Measurements from ENCODE around the gene RGMB.
"Not testable (repeated sequence)": the region's sequence is repeated elsewhere in the genome, so short reads cannot be mapped to it uniquely, and the experiment has no call there.

RGMB gene

GRCh38 chr5:98741926-98742325 lies 31.5 kb upstream of the RGMB start:
- no peak for DNase-seq (ENCODE audit: low read depth)
- no peak for TF ChIP-seq CTCF (IDR thresholded peaks at IDR 0.05; ENCODE audit: control insufficient read depth, insufficient read depth, low read depth, low read length, missing control alignments)
- no peak overlapping the region for H3K4me3 ChIP-seq (ENCODE audit: control insufficient read depth, low read depth, low read length)

GRCh38 chr5:98742396-98743073 lies 30.9 kb upstream of the RGMB start:
- no peak for TF ChIP-seq CTCF (IDR thresholded peaks at IDR 0.05; ENCODE audit: control insufficient read depth, insufficient read depth, low read depth, low read length, missing control alignments)
- no peak for DNase-seq (ENCODE audit: low read depth)
- H3K4me3 ChIP-seq (ENCODE audit: control insufficient read depth, low read depth, low read length), result no peak overlapping the region

GRCh38 chr5:98748259-98748658 lies 25.2 kb upstream of the RGMB start:
- DNase-seq (ENCODE audit: low read depth); H3K4me3 ChIP-seq (ENCODE audit: control insufficient read depth, low read depth, low read length): not testable (repeated sequence)

GRCh38 chr5:98749046-98749445 lies 24.4 kb upstream of the RGMB start:
- TF ChIP-seq CTCF (IDR thresholded peaks at IDR 0.05; ENCODE audit: control insufficient read depth, insufficient read depth, low read depth, low read length, missing control alignments), result no peak
- no peak for DNase-seq (ENCODE audit: low read depth)
- H3K4me3 ChIP-seq (ENCODE audit: control insufficient read depth, low read depth, low read length), result no peak overlapping the region

GRCh38 chr5:98750693-98751092 lies 22.8 kb upstream of the RGMB start:
- peak; percentile 21 for TF ChIP-seq CTCF (IDR thresholded peaks at IDR 0.05; ENCODE audit: control insufficient read depth, insufficient read depth, low read depth, low read length, missing control alignments)
- DNase-seq (ENCODE audit: low read depth), result no peak
- H3K4me3 ChIP-seq (ENCODE audit: control insufficient read depth, low read depth, low read length), result no peak overlapping the region

- not testable (repeated sequence) for H3K4me3 ChIP-seq (ENCODE audit: control insufficient read depth, low read depth, low read length); DNase-seq (ENCODE audit: low read depth)
These were observed 21.1 kb upstream of the RGMB start for GRCh38 chr5:98752331-98752730.

GRCh38 chr5:98752801-98753200 lies 20.7 kb upstream of the RGMB start:
- not testable (repeated sequence) for H3K4me3 ChIP-seq (ENCODE audit: control insufficient read depth, low read depth, low read length); DNase-seq (ENCODE audit: low read depth)

GRCh38 chr5:98753507-98753906 lies 20.0 kb upstream of the RGMB start:
- DNase-seq (ENCODE audit: low read depth), result no peak
- no peak for TF ChIP-seq CTCF (IDR thresholded peaks at IDR 0.05; ENCODE audit: control insufficient read depth, insufficient read depth, low read depth, low read length, missing control alignments)
- H3K4me3 ChIP-seq (ENCODE audit: control insufficient read depth, low read depth, low read length), result no peak overlapping the region
